HG03575 (cell line): Measurements from ENCODE around the gene AGAP1.

ENCODE experiments used
- ATAC-seq: cut with Tn5 transposase; IDR thresholded peaks from one replicate; pipeline ENCODE4 v1.9.1; 2021; ENCODE audit not compliant: unreplicated experiment, insufficient number of reproducible peaks, low FRiP score; ENCODE audit errors: extremely low read depth

The AGAP1 gene

GRCh38 chr2:236157815-236158498, 664.1 kb downstream of the AGAP1 start:
- no peak for ATAC-seq

GRCh38 chr2:236158969-236159777, 665.3 kb downstream of the AGAP1 start:
- no peak for ATAC-seq

GRCh38 chr2:236159778-236160170, 665.9 kb downstream of the AGAP1 start:
- ATAC-seq: no peak

DNA sequence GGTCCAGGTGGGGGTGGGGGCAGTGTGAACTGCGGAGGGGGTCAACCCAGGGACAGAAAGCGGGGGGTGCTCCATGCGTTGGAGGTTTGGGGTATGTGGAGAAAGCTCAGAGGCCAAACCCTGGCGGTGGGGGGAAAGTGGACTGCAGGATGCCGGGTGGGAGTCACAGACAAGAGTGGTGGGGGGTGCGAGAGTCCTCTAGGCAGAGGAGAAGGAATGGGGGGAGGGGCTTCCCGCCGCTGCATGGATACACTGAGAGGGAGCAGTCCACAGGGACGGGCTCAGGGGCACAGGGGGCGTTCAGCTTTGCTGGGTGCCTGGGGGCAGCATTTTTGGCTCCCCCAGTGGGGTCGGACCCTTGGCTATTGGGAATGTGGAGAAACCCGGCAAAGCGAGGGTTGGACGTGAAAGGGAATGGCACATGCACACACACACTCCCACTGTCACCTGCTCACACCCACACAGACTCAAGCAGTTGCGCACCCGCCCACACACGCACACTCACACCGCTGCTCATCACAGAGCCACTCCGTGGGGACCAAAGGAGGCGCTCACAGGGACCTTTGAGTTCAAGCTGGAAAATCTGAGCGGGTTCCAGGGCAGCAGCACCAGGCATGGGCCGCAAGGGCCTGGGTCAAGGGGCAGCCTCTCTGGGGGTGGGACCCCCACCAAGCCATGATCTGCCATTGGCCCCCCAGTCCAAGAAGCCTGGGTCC, 666.7 kb downstream of the AGAP1 start:
- ATAC-seq: no peak

DNA sequence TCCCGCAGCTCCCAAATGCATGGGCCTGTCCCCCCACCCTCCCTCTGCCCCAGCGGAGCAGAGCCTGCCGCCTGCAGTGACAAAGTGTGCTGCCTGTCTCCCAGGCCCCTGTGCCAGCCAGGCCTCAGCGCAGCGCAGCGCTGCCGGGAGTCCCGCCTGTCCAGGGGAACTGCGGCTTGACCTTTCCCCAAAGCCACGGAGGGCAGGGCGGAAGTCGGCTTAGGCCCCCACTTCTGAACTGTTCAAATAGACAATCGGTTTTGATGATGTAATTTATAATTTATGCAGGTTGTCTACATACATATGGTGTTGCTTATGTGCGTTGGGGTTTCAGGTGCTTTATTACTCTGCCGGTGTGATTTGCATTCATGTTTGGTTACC, 667.2 kb downstream of the AGAP1 start:
- ATAC-seq: no peak

DNA sequence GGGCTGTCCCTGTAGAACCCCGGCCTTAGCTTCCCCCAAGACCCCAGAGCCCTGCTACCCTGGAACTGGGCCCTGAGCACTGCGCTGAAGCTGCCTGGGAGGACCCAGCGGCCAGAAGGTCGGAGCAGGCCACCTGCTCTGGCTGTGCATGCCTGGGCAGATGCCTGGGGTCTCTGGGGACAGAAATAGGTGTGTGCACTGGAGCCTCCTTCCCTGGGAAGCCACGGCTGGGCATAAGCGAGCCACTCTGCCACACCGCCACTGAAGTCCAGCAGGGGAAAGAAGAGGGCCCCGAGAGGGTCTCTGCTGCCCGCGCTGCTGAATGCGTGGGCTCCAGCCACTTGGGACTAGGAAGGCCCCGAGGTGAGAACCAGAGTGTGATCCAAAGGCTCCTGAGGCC, 667.7 kb downstream of the AGAP1 start:
- ATAC-seq: no peak

GRCh38 chr2:236162031-236162845, 668.4 kb downstream of the AGAP1 start:
- no peak for ATAC-seq

DNA sequence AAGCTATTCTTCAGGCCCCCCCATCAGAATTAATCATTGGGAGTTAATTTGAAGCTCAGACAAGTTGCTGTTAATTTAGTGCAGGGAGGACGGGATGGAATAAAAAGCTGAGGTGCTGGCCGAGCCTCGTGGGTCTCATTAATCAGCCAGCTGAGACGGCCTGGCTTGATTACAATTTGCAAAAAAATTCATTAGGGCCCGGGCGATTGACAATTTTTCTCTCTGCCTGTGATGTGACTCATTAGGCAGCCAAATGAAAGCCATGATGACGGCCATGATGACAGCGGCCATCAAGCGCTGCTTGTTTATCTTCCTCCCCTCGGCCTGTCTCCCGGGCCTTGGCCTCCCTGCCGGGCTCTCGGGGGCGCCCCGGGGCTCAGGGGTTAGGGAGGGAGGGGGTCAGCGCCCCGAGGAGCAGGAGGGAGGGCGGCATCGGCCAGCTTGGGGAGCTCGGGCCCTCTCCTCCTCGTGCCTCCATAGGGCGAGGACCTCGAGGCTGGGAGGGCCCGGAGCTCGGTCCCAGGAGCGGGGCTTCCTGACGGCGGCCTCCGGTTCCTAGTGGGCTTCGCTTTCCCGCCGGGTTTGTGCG, 669.1 kb downstream of the AGAP1 start:
- ATAC-seq: no peak

GRCh38 chr2:236163471-236164200, 669.8 kb downstream of the AGAP1 start:
- ATAC-seq: no peak

DNA sequence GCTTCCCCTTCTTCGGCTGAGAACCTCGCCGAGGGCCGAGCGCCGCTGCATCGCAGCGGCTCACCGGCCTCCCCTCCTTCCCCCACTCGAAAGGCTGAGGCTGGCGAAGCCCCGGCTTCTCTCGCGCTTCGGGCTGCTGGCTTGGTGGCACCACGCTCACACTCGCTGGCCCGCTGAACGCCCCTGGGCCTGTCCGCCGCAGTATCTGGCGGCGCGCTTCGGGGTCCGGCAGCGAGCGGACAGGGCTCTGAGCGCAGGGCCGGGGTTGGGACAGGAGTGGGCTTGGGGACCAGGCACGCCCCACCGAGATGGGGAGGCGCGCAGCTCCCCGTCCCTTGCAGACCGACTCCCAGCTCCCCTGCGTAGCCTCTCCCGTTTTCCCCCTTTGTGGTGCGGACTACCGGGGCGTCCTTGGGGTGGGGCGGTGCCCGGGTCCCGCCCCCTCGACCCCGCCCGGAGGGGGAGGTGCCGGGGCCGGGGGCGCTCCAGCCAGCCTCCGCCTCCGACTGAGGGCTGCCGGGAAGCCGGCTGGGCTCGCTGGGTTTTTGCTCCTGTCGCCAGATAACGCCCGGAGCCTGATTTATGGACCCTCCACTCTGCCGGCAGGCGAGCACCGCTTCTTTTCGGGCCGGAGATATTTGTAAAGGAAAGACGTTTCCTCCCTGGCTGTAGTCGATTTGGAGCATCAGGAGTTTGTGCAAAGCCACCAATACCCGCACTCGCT, 670.5 kb downstream of the AGAP1 start:
- no peak for ATAC-seq

DNA sequence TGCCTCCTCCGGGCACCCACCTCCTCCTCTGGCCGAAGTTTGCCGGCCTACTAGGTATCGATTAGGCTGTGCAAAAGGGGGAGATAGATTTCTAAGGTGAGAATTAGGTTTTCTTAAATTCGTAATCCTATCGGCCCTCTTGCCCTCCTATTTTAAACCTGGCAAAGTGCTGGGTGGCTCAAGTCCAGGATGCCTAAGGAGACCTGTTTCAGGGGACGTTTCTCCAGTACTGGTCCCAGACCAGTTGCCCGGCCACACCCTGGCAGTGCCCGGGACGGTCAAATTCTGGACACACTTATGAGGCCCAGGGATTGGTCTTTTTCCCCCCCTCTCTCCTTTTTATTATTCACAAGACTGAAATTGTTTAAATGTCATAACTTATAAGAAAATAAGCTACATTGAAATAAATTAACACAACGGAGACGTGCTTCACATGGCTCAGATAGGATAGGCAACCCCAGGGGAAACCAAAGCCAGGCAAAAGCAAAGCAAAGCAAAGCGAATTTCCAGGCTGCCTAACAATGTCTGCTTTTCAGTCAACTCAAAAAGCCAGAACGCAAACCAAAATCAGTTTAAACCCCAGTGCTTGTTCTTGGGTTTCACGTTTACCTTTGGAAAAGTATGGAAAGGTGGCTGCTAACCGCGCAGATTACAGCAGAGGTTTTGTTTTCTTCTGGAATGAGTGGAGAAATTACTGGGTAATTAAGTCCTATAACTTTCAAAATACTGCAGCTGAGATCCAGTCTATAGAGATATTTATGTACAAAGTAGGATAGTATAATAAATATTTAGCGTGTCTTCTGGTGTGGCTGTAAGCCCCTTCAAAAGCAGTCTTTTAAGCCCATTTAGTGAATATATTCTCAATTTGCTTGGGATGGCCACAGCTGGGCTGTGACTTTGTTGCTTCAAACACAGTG, 671.3 kb downstream of the AGAP1 start:
- ATAC-seq: no peak

DNA sequence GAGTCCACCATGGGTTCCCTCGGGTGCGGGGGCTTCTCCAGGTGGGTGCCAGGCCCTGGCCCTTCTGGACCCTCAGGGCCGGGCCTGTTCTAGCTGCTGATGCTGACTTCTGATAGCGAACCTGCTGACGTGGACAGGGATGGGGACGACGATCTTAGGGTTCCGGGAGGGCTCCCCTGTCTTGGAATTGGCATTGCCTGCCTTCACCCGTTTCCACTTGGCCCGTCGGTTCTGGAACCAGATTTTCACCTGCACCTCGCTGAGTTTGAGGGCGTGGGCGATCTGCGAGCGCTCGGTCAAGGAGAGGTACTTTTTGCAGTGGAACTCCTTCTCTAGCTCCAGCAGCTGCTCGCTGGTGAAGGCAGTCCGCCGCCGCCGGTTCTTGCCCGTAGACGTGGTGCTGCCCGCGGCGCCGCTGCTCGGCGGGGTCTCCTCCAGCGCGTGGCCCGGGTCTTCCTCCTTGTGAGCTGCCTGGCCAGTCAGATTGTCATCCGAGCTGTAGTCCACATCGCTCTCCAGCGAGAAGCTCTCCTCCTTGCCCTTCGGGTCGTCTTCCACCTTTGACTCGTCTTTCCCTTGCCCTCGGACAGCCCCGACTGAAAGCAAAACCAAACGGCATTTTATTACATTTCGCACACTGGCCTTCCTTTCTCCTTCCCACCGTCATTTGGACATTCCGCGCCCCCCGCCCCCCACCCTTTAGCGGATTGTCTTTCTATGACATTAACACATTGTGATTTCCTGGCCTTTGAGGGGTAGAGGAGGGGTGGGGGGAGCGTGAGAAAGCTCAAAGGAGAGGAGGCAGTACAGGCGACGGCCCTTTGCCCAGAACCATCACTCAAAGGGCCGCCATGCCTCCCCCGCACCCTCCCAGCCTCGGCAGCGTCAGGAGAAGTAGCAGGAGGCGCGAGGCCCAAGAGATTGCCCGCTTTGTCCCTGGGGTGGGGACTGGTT, 672.3 kb downstream of the AGAP1 start:
- no peak for ATAC-seq

DNA sequence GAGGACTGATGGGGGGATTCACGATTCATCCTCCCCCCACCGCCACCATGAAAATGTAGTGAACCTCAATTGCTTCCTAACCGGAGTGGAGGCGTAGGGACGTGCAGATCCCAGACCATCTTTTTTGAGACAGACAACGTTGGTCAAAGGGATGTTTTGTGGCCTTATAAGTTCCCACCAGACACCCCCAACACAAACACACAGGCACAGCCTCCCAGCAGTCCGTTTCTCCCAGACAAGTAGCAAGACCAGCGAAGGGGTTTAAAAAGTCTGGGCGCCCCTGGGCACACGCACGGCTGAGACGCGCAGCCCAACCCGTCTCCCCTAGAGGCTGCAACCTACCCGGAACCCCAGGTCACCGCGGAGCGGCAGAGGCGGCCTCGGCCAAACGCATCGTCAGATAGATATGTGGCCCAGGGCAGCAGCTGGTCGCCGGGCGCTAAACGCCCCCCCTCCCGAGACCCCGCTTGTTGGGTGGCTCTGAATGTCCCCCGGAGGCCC, 673.0 kb downstream of the AGAP1 start:
- ATAC-seq: no peak

GRCh38 chr2:236167297-236168109, 673.7 kb downstream of the AGAP1 start:
- ATAC-seq: no peak
